Choroid plexus epithelial cell (primary cell): Measurements from ENCODE around the gene DAW1.

Experiments used
- DNase-seq: peaks from one replicate; pipeline ENCODE4 v3.0.0-alpha.2; 2010; ENCODE audit warnings: low read depth
- H3K4me3 ChIP-seq: 2 replicates; pipeline ENCODE4 v1.5.1; 2011; ENCODE audit warnings: low read depth, mild to moderate bottlenecking, control low read depth, low read length, moderate library complexity
- TF ChIP-seq, protein P1 (sequence below): conservative IDR thresholded peaks from 2 replicates; pipeline ENCODE4 v1.5.1; 2011; ENCODE audit warnings: low read depth, mild to moderate bottlenecking, control low read depth, inconsistent platforms, low read length, moderate library complexity

DAW1 gene, protein sequence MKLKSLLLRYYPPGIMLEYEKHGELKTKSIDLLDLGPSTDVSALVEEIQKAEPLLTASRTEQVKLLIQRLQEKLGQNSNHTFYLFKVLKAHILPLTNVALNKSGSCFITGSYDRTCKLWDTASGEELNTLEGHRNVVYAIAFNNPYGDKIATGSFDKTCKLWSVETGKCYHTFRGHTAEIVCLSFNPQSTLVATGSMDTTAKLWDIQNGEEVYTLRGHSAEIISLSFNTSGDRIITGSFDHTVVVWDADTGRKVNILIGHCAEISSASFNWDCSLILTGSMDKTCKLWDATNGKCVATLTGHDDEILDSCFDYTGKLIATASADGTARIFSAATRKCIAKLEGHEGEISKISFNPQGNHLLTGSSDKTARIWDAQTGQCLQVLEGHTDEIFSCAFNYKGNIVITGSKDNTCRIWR

DNA sequence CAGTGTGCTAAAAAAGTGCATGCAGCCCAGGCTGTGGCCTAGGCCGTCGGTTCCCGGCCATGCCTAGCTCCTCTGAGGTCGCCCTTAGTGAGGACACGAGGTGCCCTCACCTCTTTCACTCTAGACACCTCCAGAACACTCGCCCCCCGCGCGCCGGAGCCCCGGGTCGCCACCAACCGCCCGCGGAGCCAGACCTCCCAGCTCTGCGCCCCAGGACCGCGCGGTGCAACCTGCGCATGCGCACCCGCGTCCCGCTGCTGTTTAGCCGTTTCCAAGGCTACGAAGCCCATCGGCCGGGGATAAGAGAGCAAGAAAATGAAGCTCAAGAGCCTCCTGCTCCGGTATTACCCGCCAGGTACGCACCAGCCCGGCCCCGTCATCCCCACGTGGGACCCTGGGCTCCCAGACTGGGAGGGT lies at the start of gene DAW1:
TSS of gene DAW1 (plus strand) at position 257 of the 417 bp plus-strand sequence. CDS start at position 316, 59 bp downstream.
- TF ChIP-seq, protein P1, sequence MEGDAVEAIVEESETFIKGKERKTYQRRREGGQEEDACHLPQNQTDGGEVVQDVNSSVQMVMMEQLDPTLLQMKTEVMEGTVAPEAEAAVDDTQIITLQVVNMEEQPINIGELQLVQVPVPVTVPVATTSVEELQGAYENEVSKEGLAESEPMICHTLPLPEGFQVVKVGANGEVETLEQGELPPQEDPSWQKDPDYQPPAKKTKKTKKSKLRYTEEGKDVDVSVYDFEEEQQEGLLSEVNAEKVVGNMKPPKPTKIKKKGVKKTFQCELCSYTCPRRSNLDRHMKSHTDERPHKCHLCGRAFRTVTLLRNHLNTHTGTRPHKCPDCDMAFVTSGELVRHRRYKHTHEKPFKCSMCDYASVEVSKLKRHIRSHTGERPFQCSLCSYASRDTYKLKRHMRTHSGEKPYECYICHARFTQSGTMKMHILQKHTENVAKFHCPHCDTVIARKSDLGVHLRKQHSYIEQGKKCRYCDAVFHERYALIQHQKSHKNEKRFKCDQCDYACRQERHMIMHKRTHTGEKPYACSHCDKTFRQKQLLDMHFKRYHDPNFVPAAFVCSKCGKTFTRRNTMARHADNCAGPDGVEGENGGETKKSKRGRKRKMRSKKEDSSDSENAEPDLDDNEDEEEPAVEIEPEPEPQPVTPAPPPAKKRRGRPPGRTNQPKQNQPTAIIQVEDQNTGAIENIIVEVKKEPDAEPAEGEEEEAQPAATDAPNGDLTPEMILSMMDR = no peak
- H3K4me3 ChIP-seq = peak within 1 kb of the TSS; percentile 66
- DNase-seq = peak; percentile 82

DNA sequence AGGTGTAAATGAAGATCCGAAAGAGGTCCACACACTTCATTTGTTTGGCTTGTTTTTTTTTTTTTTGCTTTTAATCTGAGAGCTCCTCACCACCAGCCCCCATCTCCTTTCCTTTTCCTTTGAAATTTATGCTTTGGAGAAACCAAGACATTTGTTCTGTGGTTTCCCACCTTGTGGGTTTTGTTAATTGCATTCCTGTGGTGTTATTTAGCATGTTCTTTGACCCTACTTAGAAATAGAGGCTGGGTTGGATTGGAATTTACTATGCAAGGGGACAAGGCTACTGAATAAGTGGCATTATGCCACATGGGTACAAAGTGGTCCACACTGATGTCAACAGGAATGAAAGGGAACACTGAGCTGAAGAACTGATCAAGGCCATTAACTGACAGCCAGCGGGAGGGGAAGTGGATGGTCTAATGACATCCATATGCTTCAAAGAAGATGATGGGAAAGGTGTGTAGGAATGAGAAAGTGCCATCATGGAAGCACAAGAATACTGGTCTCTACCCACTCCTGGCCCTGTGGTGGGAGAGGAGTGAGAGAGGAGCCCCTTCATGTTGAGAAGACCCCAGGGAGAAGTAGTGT lies 48.9 kb upstream of the DAW1 start:
- DNase-seq = no peak
- TF ChIP-seq, protein P1 = no peak
- H3K4me3 ChIP-seq = no peak overlapping the region

DNA sequence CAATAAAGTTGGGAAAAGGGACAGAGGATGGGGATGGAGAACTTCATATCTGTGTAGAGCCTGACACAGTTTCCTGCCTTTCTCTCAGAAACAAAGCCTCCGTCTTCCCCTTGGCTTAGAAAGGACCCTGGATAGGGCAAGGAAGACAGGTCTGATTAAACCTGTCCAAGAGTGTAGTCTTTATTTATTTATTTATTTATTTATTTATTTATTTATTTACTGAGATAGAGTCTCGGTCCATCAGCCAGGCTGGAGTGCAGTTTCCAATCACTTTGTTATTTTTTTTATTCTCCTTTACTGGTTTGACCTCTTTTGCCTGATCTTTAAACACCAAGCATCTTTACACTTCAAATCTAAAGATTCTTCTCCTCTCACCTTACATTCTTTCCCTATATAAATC lies 47.5 kb upstream of the DAW1 start:
- TF ChIP-seq, protein P1 = no peak
- H3K4me3 ChIP-seq = no peak overlapping the region
- DNase-seq = no peak

DNA sequence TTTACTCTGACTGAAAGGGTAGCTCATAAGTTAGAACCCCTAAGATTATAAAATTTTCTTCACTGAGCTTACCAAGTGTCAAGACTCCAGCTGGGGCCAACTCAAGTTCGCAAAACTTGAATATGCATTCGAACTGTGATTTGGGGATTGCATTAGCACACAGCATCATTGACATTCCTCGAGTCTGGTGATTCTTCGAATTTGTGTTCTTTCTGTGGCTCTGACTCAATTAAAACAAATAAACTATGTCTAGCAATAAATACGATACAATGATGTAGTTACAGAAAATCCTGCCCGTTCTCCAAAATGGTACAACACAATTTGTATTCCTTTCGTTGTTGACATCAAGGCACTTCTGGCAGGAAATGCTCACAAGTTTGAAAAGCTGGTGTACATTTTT lies 46.7 kb upstream of the DAW1 start:
- DNase-seq = peak; percentile 74
- no peak overlapping the region for H3K4me3 ChIP-seq
- TF ChIP-seq, protein P1 = no peak

DNA sequence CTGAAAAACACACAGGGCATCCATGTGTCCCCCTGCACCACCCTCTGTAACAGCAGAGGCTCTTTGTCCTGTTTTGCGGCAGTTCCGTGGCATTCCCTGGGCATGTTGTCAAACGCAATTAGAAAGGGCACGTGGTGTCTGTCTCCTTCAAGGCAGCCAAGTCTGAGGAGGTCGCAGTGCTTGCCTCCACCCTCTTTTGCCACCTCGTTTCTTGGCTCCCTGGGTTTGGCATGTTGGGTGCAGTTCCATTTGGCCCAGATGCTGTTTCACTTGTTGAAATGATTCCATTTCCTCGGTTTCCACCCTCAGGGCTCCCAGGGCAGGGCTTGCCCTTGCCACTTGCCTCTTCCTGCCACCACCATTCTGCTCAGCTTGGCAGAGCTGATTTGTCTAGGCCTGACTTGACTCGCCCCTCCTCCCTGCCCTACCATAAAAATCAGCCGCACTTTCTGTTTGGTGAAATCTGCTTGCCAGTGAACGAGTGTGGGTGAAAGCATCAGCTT lies 45.4 kb upstream of the DAW1 start:
- no peak overlapping the region for H3K4me3 ChIP-seq
- no peak for DNase-seq
- TF ChIP-seq, protein P1 = no peak

DNA sequence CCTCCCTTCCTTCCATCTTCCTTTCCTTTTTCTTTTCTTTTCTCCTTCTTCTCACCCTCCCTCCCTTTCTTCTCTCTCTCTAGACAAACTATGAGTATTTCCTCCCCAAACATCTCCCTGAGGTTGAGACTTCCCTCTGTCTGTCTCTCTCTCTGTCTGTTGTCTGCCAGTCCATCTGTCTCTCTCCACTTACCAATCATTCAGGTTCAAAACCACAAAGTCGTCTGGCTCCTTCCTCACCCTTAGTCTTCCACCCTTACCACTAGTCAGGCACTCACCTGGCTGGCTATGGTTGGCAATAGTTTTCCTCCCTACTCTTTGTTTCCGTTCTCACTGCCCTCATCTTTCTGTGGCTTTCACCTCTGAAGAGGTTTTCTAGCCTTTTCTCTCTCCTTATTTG lies 44.9 kb upstream of the DAW1 start:
- TF ChIP-seq, protein P1 = no peak
- no peak for DNase-seq
- no peak overlapping the region for H3K4me3 ChIP-seq
